AG08395 (cell line): ENCODE measurements around the gene FOXJ1.

Source experiments
- DNase-seq: peaks from one replicate; pipeline ENCODE4 v3.0.0; 2012; ENCODE audit warnings: mixed read lengths, low spot score

The FOXJ1 gene

GRCh38 chr17:76123749-76124581 lies 17.1 kb downstream of the FOXJ1 start:
- DNase-seq, result no peak

GRCh38 chr17:76123191-76123499 lies 17.9 kb downstream of the FOXJ1 start:
- no peak for DNase-seq

GRCh38 chr17:76122431-76123190 lies 18.4 kb downstream of the FOXJ1 start:
- DNase-seq, result no peak

- DNase-seq, result no peak
These were observed 19.1 kb downstream of the FOXJ1 start for GRCh38 chr17:76121932-76122430.

- DNase-seq, result no peak
These were observed 20.4 kb downstream of the FOXJ1 start for GRCh38 chr17:76120658-76121008.

GRCh38 chr17:76119409-76120371 lies 21.4 kb downstream of the FOXJ1 start:
- no peak for DNase-seq

GRCh38 chr17:76115138-76115754 lies 25.8 kb downstream of the FOXJ1 start:
- no peak for DNase-seq

GRCh38 chr17:76111956-76112355 lies 29.1 kb downstream of the FOXJ1 start:
- DNase-seq, result no peak

- DNase-seq, result no peak
These were observed 33.5 kb downstream of the FOXJ1 start for GRCh38 chr17:76107509-76107908.

- no peak for DNase-seq
These were observed 34.3 kb downstream of the FOXJ1 start for GRCh38 chr17:76106703-76107102.

- DNase-seq, result no peak
These were observed 36.2 kb downstream of the FOXJ1 start for GRCh38 chr17:76104896-76105231.

GRCh38 chr17:76104140-76104895 lies 36.7 kb downstream of the FOXJ1 start:
- DNase-seq, result no peak

GRCh38 chr17:76103274-76104139 lies 37.5 kb downstream of the FOXJ1 start, which contains the start of gene EXOC7:
EXOC7 (minus strand) TSS chr17:76103787; CDS start chr17:76103692, 95 bp downstream.
- DNase-seq, result peak; percentile 99

- no peak for DNase-seq
These were observed 38.1 kb downstream of the FOXJ1 start for GRCh38 chr17:76102944-76103273.

- DNase-seq, result no peak
These were observed 43.2 kb downstream of the FOXJ1 start for GRCh38 chr17:76097716-76098295.

- no peak for DNase-seq
These were observed 45.1 kb downstream of the FOXJ1 start for GRCh38 chr17:76095943-76096342.

GRCh38 chr17:76094046-76094445 lies 47.0 kb downstream of the FOXJ1 start:
- DNase-seq, result no peak

GRCh38 chr17:76092526-76093413 lies 48.3 kb downstream of the FOXJ1 start:
- no peak for DNase-seq
